Gastrocnemius medialis (tissue), 4 donors: ENCODE measurements around the gene ACOX1.

Experiments used
- POLR2A ChIP-seq, 2 donors: fragments of 450-650 bp; IDR thresholded peaks; one replicate each; pipeline ENCODE4 v1.6.1; 2017; ENCODE audit warnings: antibody characterized with exemption in 2 of 2, mild to moderate bottlenecking in 2 of 2, moderate library complexity in 2 of 2
- TF ChIP-seq, protein P1 (sequence below), 5 experiments: fragments of 450-650 bp in 3 of 5; fragments of 200-600 bp in 2 of 5; sonication (generic) in 2 of 5; IDR thresholded peaks in 4 of 5; conservative IDR thresholded peaks in 1 of 5; 1 replicate in 4 of 5; 2 replicates in 1 of 5; pipeline ENCODE4 v1.5.1; 2016 to 2019; ENCODE audit warnings: antibody characterized with exemption in 5 of 5, mild to moderate bottlenecking in 3 of 5, moderate library complexity in 3 of 5

DNA sequence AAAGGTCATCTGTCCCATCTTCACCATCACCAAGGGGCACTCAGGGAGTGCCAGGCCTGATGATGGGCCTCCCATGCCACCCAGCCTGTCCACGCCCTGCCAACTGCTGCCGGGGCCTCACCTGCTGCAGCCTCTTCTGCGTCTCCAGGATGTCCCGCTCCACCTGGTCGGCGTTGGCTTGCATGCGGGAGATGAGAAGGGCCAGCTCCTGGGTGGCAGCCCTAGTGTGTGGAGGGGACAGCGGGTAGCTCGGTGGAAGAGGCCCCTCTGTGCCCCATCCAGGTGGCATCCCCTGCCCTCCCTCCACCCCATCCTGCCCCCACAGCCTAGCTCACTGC is 44.9 kb upstream of the ACOX1 start:
- TF ChIP-seq, protein P1, sequence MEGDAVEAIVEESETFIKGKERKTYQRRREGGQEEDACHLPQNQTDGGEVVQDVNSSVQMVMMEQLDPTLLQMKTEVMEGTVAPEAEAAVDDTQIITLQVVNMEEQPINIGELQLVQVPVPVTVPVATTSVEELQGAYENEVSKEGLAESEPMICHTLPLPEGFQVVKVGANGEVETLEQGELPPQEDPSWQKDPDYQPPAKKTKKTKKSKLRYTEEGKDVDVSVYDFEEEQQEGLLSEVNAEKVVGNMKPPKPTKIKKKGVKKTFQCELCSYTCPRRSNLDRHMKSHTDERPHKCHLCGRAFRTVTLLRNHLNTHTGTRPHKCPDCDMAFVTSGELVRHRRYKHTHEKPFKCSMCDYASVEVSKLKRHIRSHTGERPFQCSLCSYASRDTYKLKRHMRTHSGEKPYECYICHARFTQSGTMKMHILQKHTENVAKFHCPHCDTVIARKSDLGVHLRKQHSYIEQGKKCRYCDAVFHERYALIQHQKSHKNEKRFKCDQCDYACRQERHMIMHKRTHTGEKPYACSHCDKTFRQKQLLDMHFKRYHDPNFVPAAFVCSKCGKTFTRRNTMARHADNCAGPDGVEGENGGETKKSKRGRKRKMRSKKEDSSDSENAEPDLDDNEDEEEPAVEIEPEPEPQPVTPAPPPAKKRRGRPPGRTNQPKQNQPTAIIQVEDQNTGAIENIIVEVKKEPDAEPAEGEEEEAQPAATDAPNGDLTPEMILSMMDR (IDR thresholded peaks at IDR 0.05 in 4 of 5, conservative IDR thresholded peaks at IDR 0.05 in 1 of 5) = no peak
- no peak for TF ChIP-seq POLR2A (IDR thresholded peaks at IDR 0.05)
